ENCODE results near the gene OVCA2. TPM values are rescaled to one million over a fixed set of nuclear protein-coding genes. Genes with fewer than 3 reads are reported as not detected.

OVCA2 gene
- polyA plus RNA-seq, 1 of the 3 experiments (the other 2 are of a cell fraction): 59.2 TPM

GRCh38 chr17:2037155-2037554 lies 4.7 kb upstream of the OVCA2 start:
- H2AFZ ChIP-seq (ENCODE audit: low read depth): no peak overlapping the region
- no peak for DNase-seq
- CTCF ChIA-PET: interaction anchor here (1.3 to 2.0 kb wide), 2 partner anchors 128 to 132 kb away, joined by 5 to 8 read pairs; no protein-coding TSS in a partner anchor
- TF ChIP-seq JUND (IDR thresholded peaks at IDR 0.05): no peak
- no peaks in the 10 kb centered on the region for H3K9me2 ChIP-seq
- POLR2A ChIA-PET: no interaction called here
- peaks cover 4 to 8% of the 10 kb centered on the region in 2 experiments; a peak in 1 of 4 replicates for H3K4me1 ChIP-seq (ENCODE audit: control insufficient read depth in 1 of 2, insufficient read depth in 2 of 2, low read depth in 1 of 2, low read length in 1 of 2)
- H3K4me2 ChIP-seq: no peak overlapping the region
- H3K4me3 ChIP-seq (ENCODE audit: low read depth in 2 of 2, low read length in 1 of 2): no peak overlapping the region
- no peaks in the 10 kb centered on the region for H3K27me3 ChIP-seq (ENCODE audit: insufficient read depth)
- H3K9ac ChIP-seq: no peak overlapping the region
- no peaks in the 10 kb centered on the region for H3K9me3 ChIP-seq
- peaks cover 0 to 21% of the 10 kb centered on the region in 2 experiments for H3K36me3 ChIP-seq (replicated peaks in 1 of 2; ENCODE audit: control insufficient read depth in 1 of 2, insufficient read depth in 2 of 2, low read length in 1 of 2)
- WGBS (ENCODE audit: low lambda C conversion rate): 93% methylated on average over 8 of the region's 10 CpGs
- no peaks in the 10 kb centered on the region for H4K20me1 ChIP-seq (ENCODE audit: insufficient read depth)
- H3K79me2 ChIP-seq (ENCODE audit: insufficient read depth): peaks cover 10% of the 10 kb centered on the region; the same call in 1 of the 2 replicates
- no peaks in the 10 kb centered on the region for H3F3A ChIP-seq (replicated peaks; ENCODE audit: insufficient read depth)
- no peak overlapping the region for H3K27ac ChIP-seq (ENCODE audit: low read depth in 2 of 2, low read length in 1 of 2)

GRCh38 chr17:2040219-2040827 lies 1.5 kb upstream of the OVCA2 start:
- Histone ChIP-seq H3K79me2 (ENCODE audit: insufficient read depth) (peaks cover 28% of the 10 kb centered on the region), H4K20me1 (ENCODE audit: insufficient read depth) (no peaks in the 10 kb centered on the region), H3K4me1 (ENCODE audit: control insufficient read depth in 1 of 2, insufficient read depth in 2 of 2, low read depth in 1 of 2, low read length in 1 of 2) (peaks cover 20 to 21% of the 10 kb centered on the region in 2 experiments; a peak in 3 of 4 replicates), H3K27me3 (ENCODE audit: insufficient read depth) (no peaks in the 10 kb centered on the region), H2AFZ (ENCODE audit: low read depth) (no peak overlapping the region), H3K4me2 (no peak overlapping the region), H3F3A (replicated peaks; ENCODE audit: insufficient read depth) (peaks cover 12% of the 10 kb centered on the region), H3K27ac (ENCODE audit: low read depth in 2 of 2, low read length in 1 of 2) (peak overlapping the region in 1 of 2 experiments; percentile 92; a peak in 1 of 4 replicates), H3K9me2 (no peaks in the 10 kb centered on the region), H3K9ac (no peak overlapping the region), H3K9me3 (no peaks in the 10 kb centered on the region), H3K4me3 (ENCODE audit: low read depth in 2 of 2, low read length in 1 of 2) (no peak overlapping the region), H3K36me3 (replicated peaks in 1 of 2; ENCODE audit: control insufficient read depth in 1 of 2, insufficient read depth in 2 of 2, low read length in 1 of 2) (peaks cover 4 to 26% of the 10 kb centered on the region in 2 experiments)
- TF ChIP-seq JUND (IDR thresholded peaks at IDR 0.05) (no peak), ELF1 (IDR thresholded peaks at IDR 0.05) (no peak), IRF3 (IDR thresholded peaks at IDR 0.05; ENCODE audit: low read depth, low read length) (no peak), USF2 (IDR thresholded peaks at IDR 0.05; ENCODE audit: borderline replicate concordance, low read depth, low read length) (no peak), RCOR1 (IDR thresholded peaks at IDR 0.05; ENCODE audit: low read length) (no peak), SMC3 (IDR thresholded peaks at IDR 0.05; ENCODE audit: low read depth, low read length) (no peak), TEAD4 (IDR thresholded peaks at IDR 0.05; ENCODE audit: borderline replicate concordance, insufficient read depth) (no peak), TAF1 (IDR thresholded peaks at IDR 0.05; ENCODE audit: borderline replicate concordance, low read depth, low read length) (no peak), CHD2 (IDR thresholded peaks at IDR 0.05; ENCODE audit: low read length, partially characterized antibody) (no peak), POLR2AphosphoS5 (IDR thresholded peaks at IDR 0.05; ENCODE audit: low read depth, low read length) (no peak), GATA2 (CRISPR knock-in tag; IDR thresholded peaks at IDR 0.05) (no peak), USF1 (IDR thresholded peaks at IDR 0.05; ENCODE audit: borderline replicate concordance, low read depth) (no peak), CTCF (IDR thresholded peaks at IDR 0.05) (no peak), REST (IDR thresholded peaks at IDR 0.05; ENCODE audit: low read depth, low read length) (no peak), RAD21 (IDR thresholded peaks at IDR 0.05; ENCODE audit: low read length) (no peak), NRF1 (IDR thresholded peaks at IDR 0.05; ENCODE audit: low read depth, low read length) (no peak), NFIC (IDR thresholded peaks at IDR 0.05; ENCODE audit: borderline replicate concordance) (no peak)
- DNase-seq: no peak
- 65% methylated on average over 3 of the region's 7 CpGs for WGBS (ENCODE audit: low lambda C conversion rate)
- POLR2A ChIA-PET: interaction anchor here (1.3 kb wide), 1 partner anchor 132 kb away, joined by 4 read pairs; no protein-coding TSS in a partner anchor
- CTCF ChIA-PET: interaction anchor here (0.8 to 2.8 kb wide), 11 partner anchors 9 to 205 kb away, joined by 3 to 20 read pairs (median 4); partner anchors contain the start of genes DPH1, HIC1 and RTN4RL1

Data from SK-N-SH (cell line).